H1 (cell line): ENCODE results near the gene HTR4. TPM values are rescaled to one million over a fixed set of nuclear protein-coding genes. Genes with fewer than 3 reads are reported as not detected.

ENCODE experiments used
- CTCF ChIA-PET: fragments of 300-600 bp; sonication (Branson Sonifier 250); formaldehyde crosslinking; loops from one replicate; lab custom pipeline; 2021; ENCODE audit not compliant: partially characterized antibody; lab: Charles Lee
- POLR2A ChIA-PET: fragments of 300-600 bp; sonication (Branson Sonifier 250); formaldehyde crosslinking; loops from one replicate; lab custom pipeline; 2021; ENCODE audit warnings: inconsistent platforms; ENCODE audit not compliant: partially characterized antibody; lab: Charles Lee
- DNase-seq, 2 experiments: peaks; one replicate each; pipeline versions ENCODE4 v3.0.0 to v3.0.0-alpha.2; 2010 to 2022; ENCODE audit warnings: low spot score in 2 of 2, low read depth in 1 of 2, mixed read lengths in 1 of 2
- FAIRE-seq: peaks from 2 replicates; lab custom pipeline; 2011; peaks lifted over from hg19 to GRCh38; lab: Jason Lieb, UNC
- H2AFZ ChIP-seq: 2 replicates; pipeline ENCODE4 v1.8.1; 2012; ENCODE audit warnings: low read length, inconsistent platforms
- H2AK5ac ChIP-seq: 2 replicates; pipeline ENCODE4 v1.6.1; 2013; ENCODE audit warnings: low read depth, low read length
- H2BK120ac ChIP-seq: replicated peaks from 2 replicates; pipeline ENCODE3; 2013; ENCODE audit warnings: low read depth, low read length, inconsistent platforms
- H2BK12ac ChIP-seq: 2 replicates; pipeline ENCODE4 v1.6.1; 2013; ENCODE audit warnings: low read depth, low read length
- H2BK15ac ChIP-seq: 2 replicates; pipeline ENCODE4 v1.6.1; 2013; ENCODE audit warnings: low read length
- H2BK20ac ChIP-seq: 2 replicates; pipeline ENCODE4 v1.6.1; 2013; ENCODE audit warnings: low read length
- H2BK5ac ChIP-seq: 2 replicates; pipeline ENCODE4 v1.6.1; 2013; ENCODE audit warnings: low read depth, low read length
- H3K14ac ChIP-seq: 2 replicates; pipeline ENCODE4 v1.6.1; 2013; ENCODE audit warnings: inconsistent platforms; ENCODE audit not compliant: insufficient read length
- H3K18ac ChIP-seq: 2 replicates; pipeline ENCODE4 v1.6.1; 2013; ENCODE audit warnings: low read length; ENCODE audit errors: extremely low read depth
- H3K23ac ChIP-seq: 2 replicates; pipeline ENCODE4 v1.6.1; 2013; ENCODE audit warnings: inconsistent platforms; ENCODE audit not compliant: insufficient read length
- H3K23me2 ChIP-seq: 2 replicates; pipeline ENCODE4 v1.6.1; 2013; ENCODE audit warnings: low read depth, low read length
- H3K27ac ChIP-seq: 2 replicates; pipeline ENCODE4 v1.6.1; 2011; ENCODE audit warnings: low read depth, low read length, inconsistent platforms
- H3K27me3 ChIP-seq, 4 experiments: replicated peaks in 1 of 4; 1 replicate in 1 of 4; 2 replicates in 3 of 4; pipeline versions ENCODE4 v1.6.1 to v1.8.1; 2011 to 2013; ENCODE audit warnings: low read length in 3 of 4, mild to moderate bottlenecking in 3 of 4, inconsistent platforms in 2 of 4, mixed read lengths in 2 of 4, moderate library complexity in 1 of 4; ENCODE audit not compliant: control insufficient read depth in 3 of 4, insufficient read depth in 3 of 4; ENCODE audit errors: extremely low read depth in 1 of 4
- H3K36me3 ChIP-seq, 4 experiments: 2 replicates each; pipeline versions ENCODE4 v1.6.1 to v1.8.1; 2011 to 2013; ENCODE audit warnings: mild to moderate bottlenecking in 4 of 4, low read length in 3 of 4, moderate library complexity in 2 of 4, control low read depth in 1 of 4, inconsistent platforms in 1 of 4; ENCODE audit not compliant: insufficient read depth in 4 of 4, control insufficient read depth in 2 of 4
- H3K4ac ChIP-seq: replicated peaks from 2 replicates; pipeline ENCODE3; 2013; ENCODE audit warnings: low read length, low read depth, mixed read lengths, inconsistent platforms; ENCODE audit not compliant: insufficient read length
- H3K4me1 ChIP-seq, 4 experiments: replicated peaks in 1 of 4; 1 replicate in 1 of 4; 2 replicates in 3 of 4; pipeline versions ENCODE4 v1.6.1 to v1.8.1; 2011 to 2013; ENCODE audit warnings: low read length in 3 of 4, inconsistent platforms in 2 of 4, mixed read lengths in 1 of 4; ENCODE audit not compliant: insufficient read depth in 4 of 4, control insufficient read depth in 3 of 4
- H3K4me2 ChIP-seq, 2 experiments: 2 replicates each; pipeline versions ENCODE4 v1.6.1 to v1.8.1; 2011 to 2013; ENCODE audit warnings: low read depth in 2 of 2, low read length in 2 of 2, control low read depth in 1 of 2, inconsistent platforms in 1 of 2, mild to moderate bottlenecking in 1 of 2; ENCODE audit not compliant: insufficient read depth in 1 of 2
- H3K4me3 ChIP-seq, 4 experiments: fragments of 200-600, 300-600 bp in 1 of 4; sonication (generic), shearing (Covaris generic), sonication (Bioruptor Twin) in 1 of 4; 2 replicates each; pipeline versions ENCODE4 v1.5.1 to v1.8.1; 2011 to 2016; ENCODE audit warnings: low read length in 4 of 4, low read depth in 3 of 4, control low read depth in 2 of 4, inconsistent platforms in 2 of 4, mild to moderate bottlenecking in 2 of 4, mixed read lengths in 1 of 4, moderate library complexity in 1 of 4; ENCODE audit not compliant: insufficient read depth in 2 of 4; ENCODE audit errors: extremely low read depth in 1 of 4
- H3K56ac ChIP-seq: replicated peaks from 2 replicates; pipeline ENCODE3; 2013; ENCODE audit warnings: low read depth, mild to moderate bottlenecking, mixed read lengths, low read length, inconsistent platforms; ENCODE audit not compliant: insufficient read length
- H3K79me1 ChIP-seq: 2 replicates; pipeline ENCODE4 v1.6.1; 2013; ENCODE audit warnings: low read depth, low read length, control low read depth
- H3K79me2 ChIP-seq, 2 experiments: 2 replicates each; pipeline versions ENCODE4 v1.6.1 to v1.8.1; 2012 to 2013; ENCODE audit warnings: low read length in 2 of 2, mild to moderate bottlenecking in 2 of 2, inconsistent platforms in 1 of 2; ENCODE audit not compliant: insufficient read depth in 2 of 2, control insufficient read depth in 1 of 2
- H3K9ac ChIP-seq, 4 experiments: replicated peaks in 1 of 4; 1 replicate in 1 of 4; 2 replicates in 3 of 4; pipeline versions ENCODE4 v1.6.1 to v1.8.1; 2011 to 2013; ENCODE audit warnings: low read depth in 3 of 4, low read length in 3 of 4, control low read depth in 2 of 4, mild to moderate bottlenecking in 2 of 4, moderate library complexity in 2 of 4, inconsistent platforms in 1 of 4; ENCODE audit errors: extremely low read depth in 1 of 4
- H3K9me3 ChIP-seq, 2 experiments: 2 replicates each; pipeline versions ENCODE4 v1.6.1 to v1.8.1; 2012 to 2013; ENCODE audit warnings: mild to moderate bottlenecking in 2 of 2, moderate library complexity in 2 of 2, control low read depth in 1 of 2, inconsistent platforms in 1 of 2, low read depth in 1 of 2, low read length in 1 of 2, mixed read lengths in 1 of 2; ENCODE audit not compliant: insufficient read depth in 2 of 2
- H4K20me1 ChIP-seq, 2 experiments: replicated peaks in 1 of 2; 2 replicates each; pipeline versions ENCODE3 to v1.8.1; 2011 to 2013; ENCODE audit warnings: inconsistent platforms in 2 of 2, low read length in 2 of 2, mild to moderate bottlenecking in 1 of 2; ENCODE audit not compliant: insufficient read depth in 2 of 2, control insufficient read depth in 1 of 2
- H4K5ac ChIP-seq: 2 replicates; pipeline ENCODE4 v1.6.1; 2013; ENCODE audit warnings: low read length, low read depth, mixed read lengths, inconsistent platforms; ENCODE audit not compliant: insufficient read length
- H4K8ac ChIP-seq: 2 replicates; pipeline ENCODE4 v1.8.0; 2013; ENCODE audit warnings: mild to moderate bottlenecking, moderate library complexity, low read length, inconsistent platforms; ENCODE audit not compliant: insufficient read depth; ENCODE audit errors: extremely low read depth
- H4K91ac ChIP-seq: replicated peaks from 2 replicates; pipeline ENCODE3; 2013; ENCODE audit warnings: low read length, mixed read lengths, inconsistent platforms; ENCODE audit not compliant: insufficient read length
- BACH1 ChIP-seq: IDR thresholded peaks from 2 replicates; pipeline ENCODE4 v1.6.1; 2012; ENCODE audit warnings: low read length, improper control_type of control experiment
- CBX8 ChIP-seq: fragments of 300-800, 300-1000 bp; sonication (generic); IDR thresholded peaks from 2 replicates; pipeline ENCODE4 v1.7.1; 2016; ENCODE audit warnings: low read depth, low read length, borderline replicate concordance
- CHD2 ChIP-seq: IDR thresholded peaks from 2 replicates; pipeline ENCODE4 v1.6.1; 2012; ENCODE audit warnings: low read length, improper control_type of control experiment
- GABPA ChIP-seq: IDR thresholded peaks from 2 replicates; pipeline ENCODE4 v1.6.1; 2011; ENCODE audit warnings: mild to moderate bottlenecking, low read length, moderate library complexity, borderline replicate concordance; ENCODE audit not compliant: insufficient read depth
- HDAC2 ChIP-seq, 2 experiments: fragments of 300-600 bp in 1 of 2; sonication (generic) in 1 of 2; IDR thresholded peaks; 2 replicates each; pipeline ENCODE4 v1.6.1; 2011 to 2012; ENCODE audit warnings: low read depth in 2 of 2, low read length in 2 of 2, mild to moderate bottlenecking in 2 of 2, moderate library complexity in 2 of 2, borderline replicate concordance in 1 of 2, inconsistent platforms in 1 of 2
- JUND ChIP-seq: IDR thresholded peaks from 2 replicates; pipeline ENCODE4 v1.6.1; 2011; ENCODE audit warnings: mild to moderate bottlenecking, improper control_type of control experiment, low read length
- MAFK ChIP-seq: IDR thresholded peaks from 2 replicates; pipeline ENCODE4 v1.6.1; 2012; ENCODE audit warnings: low read depth, mild to moderate bottlenecking, improper control_type of control experiment, low read length
- POLR2A ChIP-seq, 2 experiments: IDR thresholded peaks; 1 replicate in 1 of 2; 2 replicates in 1 of 2; pipeline ENCODE4 v1.6.1; 2011; ENCODE audit warnings: low read depth in 2 of 2, low read length in 2 of 2, mild to moderate bottlenecking in 2 of 2; ENCODE audit errors: control extremely low read depth in 1 of 2
- RXRA ChIP-seq: IDR thresholded peaks from 2 replicates; pipeline ENCODE4 v1.6.1; 2011; ENCODE audit warnings: low read depth, mild to moderate bottlenecking, low read length, moderate library complexity; ENCODE audit not compliant: insufficient read depth
- SP1 ChIP-seq: IDR thresholded peaks from 2 replicates; pipeline ENCODE4 v1.6.1; 2011; ENCODE audit warnings: low read depth, low read length
- TBP ChIP-seq: IDR thresholded peaks from 2 replicates; pipeline ENCODE4 v1.6.1; 2011; ENCODE audit warnings: low read depth, low read length, improper control_type of control experiment
- TEAD4 ChIP-seq: IDR thresholded peaks from 2 replicates; pipeline ENCODE4 v1.6.1; 2012; ENCODE audit warnings: low read depth, low read length, inconsistent platforms, mixed read lengths
- USF2 ChIP-seq: IDR thresholded peaks from 2 replicates; pipeline ENCODE4 v1.6.1; 2011; ENCODE audit warnings: low read length, improper control_type of control experiment
- ZNF274 ChIP-seq: IDR thresholded peaks from 2 replicates; pipeline ENCODE4 v1.7.0; 2012; ENCODE audit warnings: low read length, borderline replicate concordance; ENCODE audit errors: extremely low read depth
- WGBS, 2 experiments: shearing (Covaris generic) in 1 of 2; methylation state at CpG; one replicate each; pipeline versions ENCODE4 v1.1.6 to v1.1.7; 2013 to 2015; ENCODE audit warnings: low lambda C conversion rate in 2 of 2, mixed read lengths in 2 of 2, inconsistent platforms in 1 of 2, low coverage in 1 of 2, missing lambda C conversion rate in 1 of 2; ENCODE audit not compliant: insufficient replicate concordance in 2 of 2, insufficient coverage in 1 of 2, insufficient read length in 1 of 2; ENCODE audit errors: extremely low coverage in 1 of 2, missing lambda C conversion rate in 1 of 2; 5-methylcytosine and 5-hydroxymethylcytosine counted together
- polyA plus RNA-seq, 7 experiments: library from polyadenylated mRNA; depleted of rRNA in 3 of 7; stranded (reverse) in 5 of 7; unstranded in 2 of 7; fragments of >200 nt in 5 of 7; fragments of 200-250 nt in 2 of 7; gene quantifications; 1 replicate in 5 of 7; 2 replicates in 1 of 7; 4 replicates in 1 of 7; pipeline versions ENCODE4 v1.2.1 to v1.2.3, GENCODE V29; 2011 to 2013; ENCODE audit warnings: missing spikeins in 2 of 7, mixed read lengths in 2 of 7
- total RNA-seq: library from RNA; stranded (reverse); fragmentation: NEBNext Ultra II Directional; extraction: Animal tissue kit (Norgen Biotek cat#: 25700); gene quantifications from 2 replicates; pipeline ENCODE4 v1.2.1, GENCODE V29; 2021

HTR4 gene
- total and polyA plus RNA-seq, 2 of the 8 experiments (the other 6 are each of a cell fraction or from before 2014, with no cell fraction given) = not detected

- no peak overlapping the region for H3K23ac ChIP-seq
- no peak for DNase-seq
- H2BK120ac ChIP-seq = no peak overlapping the region
- H2AK5ac ChIP-seq = no peak overlapping the region
- FAIRE-seq = no peak
- no peaks in the 10 kb centered on the region for H3K36me3 ChIP-seq
- H4K91ac ChIP-seq = no peak overlapping the region
- no peak overlapping the region for H2BK5ac ChIP-seq
- H3K9me3 ChIP-seq = no peaks in the 10 kb centered on the region
- no peaks in the 10 kb centered on the region for H3K79me2 ChIP-seq
- H4K5ac ChIP-seq = no peak overlapping the region
- H3K4me1 ChIP-seq = no peaks in the 10 kb centered on the region
- POLR2A ChIA-PET = no interaction called here
- no peak overlapping the region for H3K56ac ChIP-seq
- CTCF ChIA-PET = interaction anchor here (1.5 to 1.6 kb wide), 2 partner anchors 100 to 187 kb away, joined by 3 to 4 read pairs; no protein-coding TSS in a partner anchor
- H3K27me3 ChIP-seq = peaks cover 0 to 1% (median 0%) of the 10 kb centered on the region in 4 experiments; a peak in 1 of 7 replicates
- no peak overlapping the region for H2AFZ ChIP-seq
- no peak overlapping the region for H4K8ac ChIP-seq
- H3K9ac ChIP-seq = no peak overlapping the region
- no peak overlapping the region for H2BK15ac ChIP-seq
- H3K79me1 ChIP-seq = no peaks in the 10 kb centered on the region
- H2BK12ac ChIP-seq = no peak overlapping the region
- H3K4me2 ChIP-seq = no peak overlapping the region
- H4K20me1 ChIP-seq = no peaks in the 10 kb centered on the region
- no peak overlapping the region for H3K4ac ChIP-seq
- no peak overlapping the region for H2BK20ac ChIP-seq
- H3K18ac ChIP-seq = no peak overlapping the region
- H3K4me3 ChIP-seq = no peak overlapping the region
- 92% methylated on average over 2 of the region's 2 CpGs; no CpG with 5 or more reads in 1 of the 2 experiments for WGBS, 2 experiments
- no peak overlapping the region for H3K14ac ChIP-seq
- H3K27ac ChIP-seq = no peak overlapping the region
- no peaks in the 10 kb centered on the region for H3K23me2 ChIP-seq
- TF ChIP-seq POLR2A (IDR thresholded peaks at IDR 0.05; ENCODE audit: control extremely low read depth in 1 of 2, low read depth in 2 of 2, low read length in 2 of 2) (no peak), BACH1 (no peak), ZNF274 (no peak), TEAD4 (no peak), JUND (no peak), GABPA (no peak), RXRA (no peak), HDAC2 (IDR thresholded peaks at IDR 0.05; ENCODE audit: borderline replicate concordance in 1 of 2, low read depth in 2 of 2, low read length in 2 of 2) (no peak), USF2 (no peak), TBP (no peak), MAFK (no peak), CHD2 (no peak), CBX8 (no peak), SP1 (no peak)
Measured at GRCh38 chr5:148543727-148544126, 110.6 kb downstream of the HTR4 start.
